Stimulated activated CD8-positive, alpha-beta memory T cell treated with anti-CD3 and anti-CD28 coated beads, Interleukin-7, amount 100 ng/mL, for 48 hours (primary cell): ENCODE data around the gene MATN4.

Experiments used
- DNase-seq, 2 donors: peaks; one replicate each; pipeline ENCODE4 v3.0.0-alpha.2; 2020; ENCODE audit warnings: low read depth in 1 of 2; ENCODE audit errors: extremely low read depth in 1 of 2

Gene MATN4

GRCh38 chr20:45254383-45255262 lies 53.5 kb downstream of the MATN4 start, which contains the start of gene SLPI:
Gene SLPI (minus strand): TSS chr20:45254564. CDS start chr20:45254543, 21 bp downstream.
- DNase-seq, result no peak

GRCh38 chr20:45253261-45253660 lies 54.8 kb downstream of the MATN4 start:
- no peak for DNase-seq

GRCh38 chr20:45251884-45252560 lies 56.1 kb downstream of the MATN4 start:
- no peak for DNase-seq

- no peak for DNase-seq
These were observed 59.5 kb downstream of the MATN4 start for GRCh38 chr20:45248609-45249008.

GRCh38 chr20:45247865-45248264 lies 60.2 kb downstream of the MATN4 start:
- DNase-seq, result no peak

- no peak for DNase-seq
These were observed 62.0 kb downstream of the MATN4 start for GRCh38 chr20:45246109-45246508.
